NCI-H446 treated with DMSO at 0.1 percent for 48 hours (cell line): ENCODE data around the gene DNAI2.
"Not testable (repeated sequence)": the region's sequence is repeated elsewhere in the genome, so short reads cannot be mapped to it uniquely, and the experiment has no call there.

Experiments used
- DNase-seq: peaks from one replicate; lab custom pipeline; 2025; lab: John Stamatoyannopoulos, UW

The DNAI2 gene

DNA sequence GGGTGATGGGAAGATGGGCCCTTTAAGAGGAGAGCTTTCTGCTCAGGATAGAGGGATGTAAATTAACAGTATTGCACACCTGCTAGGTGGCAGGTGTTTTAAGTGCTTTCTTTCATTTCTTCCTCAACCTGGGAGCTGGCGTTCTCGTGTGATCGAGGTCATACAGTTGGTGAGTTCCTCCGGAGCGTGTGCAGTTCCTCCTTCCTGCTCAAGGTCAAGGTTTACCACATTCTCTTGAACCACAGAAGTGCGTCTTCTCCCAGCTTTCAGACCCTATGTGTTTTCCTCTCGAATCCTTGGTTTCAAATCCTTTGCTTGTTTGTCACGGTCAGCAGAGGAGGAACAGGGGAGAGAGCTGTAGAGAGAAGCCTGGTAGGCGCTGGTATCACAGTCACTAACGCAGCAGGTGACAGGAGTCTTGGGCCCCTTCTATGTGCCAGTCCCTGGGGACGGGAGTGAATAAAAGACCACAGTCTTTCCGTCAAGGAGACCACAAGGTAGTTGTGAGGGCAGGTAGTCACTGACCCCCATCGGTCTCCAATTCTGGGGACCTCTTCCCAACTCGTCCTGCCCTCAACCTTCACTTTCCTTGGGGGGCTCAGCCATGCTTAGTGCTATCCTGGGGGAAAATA is 791 bp downstream of the DNAI2 start:
- DNase-seq = no peak

GRCh38 chr17:74276051-74276476 is 2.0 kb downstream of the DNAI2 start:
- no peak for DNase-seq

- DNase-seq = no peak
Observed at GRCh38 chr17:74276541-74277009, 2.5 kb downstream of the DNAI2 start.

GRCh38 chr17:74277935-74278334 is 3.9 kb downstream of the DNAI2 start:
- DNase-seq = no peak

GRCh38 chr17:74279617-74280016 is 5.6 kb downstream of the DNAI2 start:
- DNase-seq = not testable (repeated sequence)

- DNase-seq = no peak
Observed at GRCh38 chr17:74280093-74280513, 6.1 kb downstream of the DNAI2 start.

- DNase-seq = no peak
Observed at GRCh38 chr17:74281799-74282198, 7.8 kb downstream of the DNAI2 start.

GRCh38 chr17:74282274-74282586 is 8.2 kb downstream of the DNAI2 start:
- not testable (repeated sequence) for DNase-seq

- DNase-seq = no peak
Observed at GRCh38 chr17:74282587-74283370, 8.7 kb downstream of the DNAI2 start.

- DNase-seq = no peak
Observed at GRCh38 chr17:74283371-74283673, 9.3 kb downstream of the DNAI2 start.

- DNase-seq = no peak
Observed at GRCh38 chr17:74287031-74287602, 13.1 kb downstream of the DNAI2 start.

DNA sequence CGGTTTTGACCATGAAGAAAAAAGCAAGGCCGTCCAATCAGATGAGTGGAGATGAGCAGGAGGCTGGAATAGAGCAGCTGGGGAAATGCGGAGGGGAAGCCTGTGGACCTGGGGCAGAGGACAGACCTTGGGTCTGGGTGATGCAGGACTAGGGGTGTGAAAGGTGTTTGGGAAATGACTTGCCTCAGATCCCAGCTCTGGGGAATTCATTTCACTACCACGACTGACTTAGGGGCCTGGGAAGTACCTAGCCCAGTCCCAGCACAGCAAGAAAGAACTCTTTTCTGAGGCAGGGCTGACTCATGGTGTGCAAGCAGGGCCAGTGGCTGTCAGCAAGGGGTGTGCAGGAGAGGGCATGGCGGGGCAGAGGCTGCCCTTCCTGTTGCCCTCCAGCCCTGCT is 14.8 kb downstream of the DNAI2 start:
- no peak for DNase-seq

GRCh38 chr17:74289688-74290087 is 15.7 kb downstream of the DNAI2 start:
- DNase-seq = no peak

GRCh38 chr17:74290340-74290739 is 16.3 kb downstream of the DNAI2 start:
- DNase-seq = no peak

- DNase-seq = no peak
Observed at GRCh38 chr17:74292495-74292894, 18.5 kb downstream of the DNAI2 start.

DNA sequence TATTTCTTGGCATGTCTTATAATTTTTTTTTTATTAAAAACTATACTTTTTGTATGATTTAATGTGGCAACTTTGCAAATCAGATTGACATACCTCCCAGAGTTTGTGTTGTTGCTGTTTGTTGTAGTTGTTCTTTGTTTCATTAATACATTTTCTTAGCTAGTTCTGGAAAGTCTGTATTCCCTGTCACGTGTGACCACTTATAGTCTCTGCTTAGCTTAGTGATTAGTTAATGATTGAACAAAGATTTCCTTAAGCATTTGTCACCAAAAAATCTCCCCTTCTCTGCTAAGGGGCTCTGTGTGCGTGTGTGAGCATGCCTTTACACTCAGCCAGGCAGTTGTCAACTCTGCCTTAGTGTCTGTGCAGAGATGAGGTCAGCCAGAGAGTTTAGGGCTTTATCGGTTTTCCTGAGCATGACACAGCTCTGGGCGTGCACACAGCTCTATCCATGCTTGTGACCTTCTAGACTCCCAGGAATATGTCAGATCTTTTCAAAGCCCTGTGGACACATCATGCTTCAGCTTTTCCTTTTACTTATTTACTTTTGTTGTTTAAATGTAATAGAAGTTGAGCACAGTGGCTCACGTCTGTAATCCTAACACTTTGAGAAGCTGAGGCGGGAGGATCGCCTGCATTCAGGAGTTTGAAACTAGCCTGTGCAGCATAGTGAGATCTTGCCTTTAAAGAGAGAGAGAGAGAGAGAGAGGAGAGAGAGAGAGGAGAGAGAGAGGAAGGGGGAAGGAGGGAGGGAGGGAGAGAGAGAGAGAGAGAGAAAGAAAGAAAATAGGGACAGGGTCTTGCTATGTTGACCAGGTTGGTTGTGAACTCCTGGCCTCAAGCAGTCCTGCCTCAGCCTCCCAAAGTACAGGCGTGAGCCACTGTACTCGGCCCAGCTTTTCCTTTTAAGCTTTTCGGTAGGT is 21.9 kb downstream of the DNAI2 start:
- DNase-seq = no peak

DNA sequence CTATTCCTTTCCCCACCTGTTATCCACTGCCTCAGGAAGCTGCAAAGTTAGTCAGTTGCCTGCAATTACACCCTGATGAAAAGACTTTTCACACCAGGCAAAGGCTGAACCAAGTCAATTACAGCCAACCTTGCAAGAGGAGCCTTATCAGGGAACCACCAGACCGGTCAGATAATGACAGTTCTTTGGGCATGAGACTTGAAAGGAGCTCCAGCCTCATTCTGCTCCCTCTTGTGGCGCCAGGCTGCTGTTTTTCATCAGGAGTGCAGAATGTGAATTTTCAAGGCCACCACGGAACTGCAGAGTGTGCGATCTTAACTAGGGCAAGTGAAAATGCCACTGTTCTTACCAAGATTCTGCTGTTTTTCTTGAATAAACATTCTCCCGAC is 22.5 kb downstream of the DNAI2 start:
- DNase-seq = no peak

DNA sequence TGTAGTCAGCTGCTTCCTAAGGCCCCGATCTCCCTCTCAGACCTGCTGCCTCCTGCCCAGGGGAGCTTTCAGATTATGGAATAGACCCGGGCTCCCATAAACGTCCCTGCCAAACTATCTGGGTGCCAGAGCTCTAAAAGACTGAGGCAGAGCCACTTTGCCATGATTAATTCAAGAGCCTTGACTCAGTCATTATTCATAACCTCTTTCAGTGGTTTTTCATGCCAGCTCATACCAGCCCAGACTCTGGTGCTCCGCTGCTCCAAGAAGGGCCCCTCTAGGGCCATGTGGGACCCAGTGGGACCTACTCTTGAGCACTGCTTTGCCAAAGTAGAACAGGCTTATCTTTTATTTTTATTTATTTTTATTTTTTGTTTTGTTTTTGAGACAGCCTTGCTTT is 23.9 kb downstream of the DNAI2 start:
- DNase-seq = no peak

- no peak for DNase-seq
Observed at GRCh38 chr17:74298778-74299177, 24.7 kb downstream of the DNAI2 start.

DNA sequence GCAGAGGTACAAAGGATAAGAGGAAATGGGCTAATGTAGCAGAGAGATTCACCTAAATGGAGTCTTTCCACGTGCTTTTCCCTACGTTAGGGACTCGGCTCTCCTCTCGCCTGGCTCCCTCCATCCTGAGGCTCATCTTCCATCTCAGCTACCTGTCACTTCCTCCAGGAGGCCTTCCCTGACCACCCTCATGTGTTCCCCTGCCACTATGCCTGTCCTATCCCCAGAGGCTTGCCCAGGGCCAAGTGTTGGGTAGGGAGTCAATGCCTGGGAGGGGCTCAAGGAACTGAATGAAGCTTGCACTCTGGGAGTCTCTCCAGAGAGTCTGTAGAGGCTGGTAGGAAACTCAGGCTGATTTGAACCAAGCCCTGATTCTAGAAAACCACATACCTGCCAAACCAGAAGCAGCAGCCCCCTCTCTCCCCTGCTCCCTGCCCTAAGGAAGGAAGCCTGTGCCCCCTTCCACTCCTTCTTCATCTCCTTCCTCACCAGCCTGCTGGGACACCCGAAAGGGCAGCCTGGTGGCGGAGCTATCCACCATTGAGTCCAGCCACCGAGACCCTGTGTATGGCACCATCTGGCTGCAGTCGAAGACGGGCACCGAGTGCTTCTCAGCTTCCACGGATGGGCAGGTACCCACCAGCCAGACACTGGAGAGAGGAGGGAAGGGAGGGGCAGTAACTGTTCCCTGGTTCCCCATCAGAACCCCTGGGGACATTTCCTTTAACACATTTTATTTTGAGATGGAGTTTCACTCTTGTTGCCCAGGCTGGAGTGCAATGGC is 25.4 kb downstream of the DNAI2 start:
- no peak for DNase-seq

DNA sequence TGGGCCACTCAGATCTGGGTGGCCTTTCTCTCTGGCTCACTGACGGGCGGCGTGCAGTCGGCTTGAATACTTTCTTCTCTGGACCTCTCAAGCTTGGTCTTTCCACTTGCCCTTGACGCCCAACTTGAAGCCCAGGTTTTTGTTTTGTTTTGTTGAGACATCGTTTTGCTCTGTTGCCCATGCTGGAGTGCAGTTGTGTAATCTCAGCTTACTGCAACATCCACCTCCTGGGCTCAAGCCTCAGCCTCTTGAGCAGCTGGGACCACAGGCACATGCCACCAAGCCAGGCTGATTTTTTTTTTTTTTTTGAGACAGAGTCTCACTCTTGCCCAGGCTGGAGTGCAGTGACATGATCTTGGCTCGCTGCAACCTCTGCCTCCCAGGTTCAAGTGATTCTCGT is 29.3 kb downstream of the DNAI2 start:
- no peak for DNase-seq

GRCh38 chr17:74304184-74304583 is 30.1 kb downstream of the DNAI2 start:
- DNase-seq = no peak
